ENCODE measurements around the gene CHD9.

The CHD9 gene

DNA sequence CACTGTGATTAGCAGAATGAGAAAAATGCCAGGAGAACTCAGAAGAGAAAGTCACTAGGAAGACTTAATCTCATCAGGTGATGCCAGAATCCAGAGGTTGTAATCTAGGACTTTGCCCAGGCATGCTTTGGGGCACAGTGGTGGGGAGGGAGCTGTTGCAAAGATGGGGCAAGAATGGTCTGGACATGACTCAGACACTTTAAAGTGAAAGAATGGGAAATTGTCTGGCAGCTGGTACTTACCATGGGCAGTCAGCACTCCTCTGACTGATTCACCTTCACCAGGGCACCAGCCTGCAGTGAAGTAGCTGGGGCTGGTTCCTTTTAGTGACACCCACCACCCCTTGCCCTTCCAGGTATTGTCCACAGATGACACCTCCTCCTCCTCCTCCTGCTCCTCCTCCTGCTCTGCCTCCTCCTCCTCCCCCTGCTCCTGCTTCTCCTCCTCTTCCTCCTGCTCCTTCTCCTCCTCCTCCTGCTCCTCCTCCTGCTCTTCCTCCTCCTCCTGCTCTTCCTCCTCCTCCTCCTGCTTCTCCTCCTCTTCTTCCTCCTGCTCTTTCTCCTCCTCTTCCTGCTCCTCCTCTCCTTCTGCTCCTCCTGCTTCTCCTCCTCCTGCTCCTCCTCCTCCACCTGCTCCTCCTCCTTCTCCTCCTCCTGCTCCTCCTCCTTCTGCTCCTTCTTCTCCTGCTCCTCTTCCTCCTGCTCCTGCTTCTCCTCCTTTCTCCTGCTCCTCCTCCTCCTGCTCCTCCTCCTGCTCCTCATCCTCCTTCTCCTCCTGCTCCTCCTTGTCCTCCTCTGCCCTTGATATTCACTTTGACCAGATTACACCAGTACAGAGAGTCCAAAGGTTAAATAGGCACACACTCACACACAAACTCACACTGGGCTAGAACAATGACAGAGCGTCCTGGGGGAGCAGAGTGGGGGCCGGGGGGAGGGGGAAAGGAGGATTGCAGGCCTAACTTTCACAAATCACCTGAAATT, 2.0 kb upstream of the CHD9 start, which contains the start of gene CHD9NB:
Gene CHD9NB, minus strand, starts transcription at position 379 of the 983 bp plus-strand sequence. CDS start 8,739 bp downstream, outside the sequence.
- TF ChIP-seq, protein P1, sequence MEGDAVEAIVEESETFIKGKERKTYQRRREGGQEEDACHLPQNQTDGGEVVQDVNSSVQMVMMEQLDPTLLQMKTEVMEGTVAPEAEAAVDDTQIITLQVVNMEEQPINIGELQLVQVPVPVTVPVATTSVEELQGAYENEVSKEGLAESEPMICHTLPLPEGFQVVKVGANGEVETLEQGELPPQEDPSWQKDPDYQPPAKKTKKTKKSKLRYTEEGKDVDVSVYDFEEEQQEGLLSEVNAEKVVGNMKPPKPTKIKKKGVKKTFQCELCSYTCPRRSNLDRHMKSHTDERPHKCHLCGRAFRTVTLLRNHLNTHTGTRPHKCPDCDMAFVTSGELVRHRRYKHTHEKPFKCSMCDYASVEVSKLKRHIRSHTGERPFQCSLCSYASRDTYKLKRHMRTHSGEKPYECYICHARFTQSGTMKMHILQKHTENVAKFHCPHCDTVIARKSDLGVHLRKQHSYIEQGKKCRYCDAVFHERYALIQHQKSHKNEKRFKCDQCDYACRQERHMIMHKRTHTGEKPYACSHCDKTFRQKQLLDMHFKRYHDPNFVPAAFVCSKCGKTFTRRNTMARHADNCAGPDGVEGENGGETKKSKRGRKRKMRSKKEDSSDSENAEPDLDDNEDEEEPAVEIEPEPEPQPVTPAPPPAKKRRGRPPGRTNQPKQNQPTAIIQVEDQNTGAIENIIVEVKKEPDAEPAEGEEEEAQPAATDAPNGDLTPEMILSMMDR (IDR thresholded peaks at IDR 0.05; ENCODE audit: borderline replicate concordance, insufficient read depth, low read depth, low read length), result no peak
- no peak within 1 kb of the TSS for H3K4me3 ChIP-seq (ENCODE audit: low read depth, low read length)

DNA sequence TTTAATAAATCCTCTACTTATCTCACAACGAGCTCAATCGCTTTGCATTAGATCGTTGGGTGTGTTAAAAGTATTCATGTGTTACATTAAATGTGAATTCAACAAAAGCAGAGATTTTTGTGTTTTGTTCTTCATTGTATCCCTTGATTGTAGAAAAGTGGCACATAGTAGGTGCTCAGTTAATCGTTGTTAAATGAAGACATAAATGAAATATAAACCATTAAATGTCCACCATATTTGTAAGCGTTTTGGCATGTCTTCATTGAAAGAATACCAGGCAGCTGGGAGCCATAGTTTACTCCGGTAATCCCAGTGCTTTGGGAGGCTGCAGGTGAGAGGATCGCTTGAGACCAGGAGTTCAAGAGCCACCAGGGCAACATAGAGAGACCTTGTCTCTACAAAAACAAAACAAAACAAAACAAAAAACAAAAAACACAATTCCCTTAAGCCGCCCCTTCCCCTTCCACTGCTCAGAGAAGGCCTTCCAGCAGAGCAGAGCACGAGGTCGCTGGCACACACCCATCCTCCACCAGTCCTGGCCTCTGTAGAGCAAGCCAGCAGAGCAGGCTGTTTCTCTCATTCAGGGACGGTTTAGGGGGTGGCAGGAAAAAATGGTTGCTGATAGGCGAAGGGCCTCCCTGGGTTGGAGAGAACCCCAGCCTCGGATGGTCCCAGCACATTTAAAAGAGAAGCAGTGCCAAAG, 673 bp upstream of the CHD9 start:
- peak overlapping the region; percentile 84 for H3K4me3 ChIP-seq (ENCODE audit: low read depth, low read length)
- TF ChIP-seq, protein P1 (IDR thresholded peaks at IDR 0.05; ENCODE audit: borderline replicate concordance, insufficient read depth, low read depth, low read length), result no peak

DNA sequence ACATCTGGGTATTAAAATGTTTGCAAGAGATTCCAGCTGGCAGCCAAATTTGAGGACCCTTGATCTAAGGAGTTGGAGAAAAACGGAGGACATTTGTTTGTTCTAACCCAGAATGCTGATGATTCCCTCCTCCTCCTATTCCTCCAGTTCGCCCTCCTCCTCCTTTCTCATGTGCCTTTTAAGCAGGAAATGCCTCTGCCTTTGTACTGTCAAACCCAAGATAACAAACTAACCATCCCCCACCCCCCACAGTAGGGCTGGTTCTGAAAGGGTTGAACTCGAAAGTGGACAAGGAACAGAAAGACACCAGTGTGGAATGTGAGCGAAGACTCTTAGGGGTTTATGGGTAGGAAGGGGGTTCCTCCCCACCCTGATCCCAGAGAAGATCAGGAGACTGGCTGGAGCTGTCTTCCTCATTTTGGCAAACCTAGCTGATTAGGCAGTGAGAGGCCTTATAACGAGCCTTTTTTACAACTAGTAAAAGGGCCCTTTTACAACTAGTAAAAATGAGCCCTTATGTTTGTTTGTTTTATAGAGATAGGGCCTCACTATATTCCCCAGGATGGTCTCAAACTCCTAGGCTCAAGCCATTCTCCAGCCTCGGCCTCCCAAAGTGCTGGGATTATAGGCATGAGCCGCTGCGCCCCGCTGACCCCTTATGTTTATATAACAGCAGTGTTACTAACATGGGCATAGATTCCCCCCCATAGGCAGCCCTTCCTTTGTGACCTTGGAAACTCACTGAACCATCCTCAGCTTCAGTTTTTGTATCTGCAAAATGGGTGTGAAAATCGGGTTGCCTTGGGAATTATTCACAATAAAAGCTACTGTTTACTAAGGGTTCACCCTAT, 975 bp downstream of the CHD9 start:
- peak overlapping the region; percentile 84 for H3K4me3 ChIP-seq (ENCODE audit: low read depth, low read length)
- TF ChIP-seq, protein P1 (IDR thresholded peaks at IDR 0.05; ENCODE audit: borderline replicate concordance, insufficient read depth, low read depth, low read length), result no peak

DNA sequence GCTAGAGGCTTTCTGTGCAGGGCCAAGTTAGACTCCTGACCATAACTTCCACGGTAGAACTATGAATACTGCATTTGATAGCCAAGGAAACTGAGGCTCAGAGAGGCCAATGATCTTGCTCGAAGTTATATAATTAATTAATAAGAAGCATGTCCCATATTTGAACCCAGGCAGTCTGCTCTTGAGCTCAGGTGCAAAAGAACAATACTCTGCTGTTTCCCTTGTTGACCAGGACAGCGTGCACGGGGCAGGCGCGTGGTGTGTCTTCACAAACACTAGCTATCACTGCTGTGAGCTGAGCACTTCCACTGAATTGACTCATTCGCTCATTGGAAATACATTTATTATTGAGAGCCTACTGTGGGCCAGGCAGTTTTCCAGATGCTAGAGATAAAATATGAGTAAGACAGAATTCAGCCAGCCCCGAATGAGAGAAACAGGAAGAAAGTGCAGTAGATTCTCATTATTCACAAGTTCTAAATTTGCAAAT, 1.6 kb downstream of the CHD9 start:
- no peak overlapping the region for H3K4me3 ChIP-seq (ENCODE audit: low read depth, low read length)

DNA sequence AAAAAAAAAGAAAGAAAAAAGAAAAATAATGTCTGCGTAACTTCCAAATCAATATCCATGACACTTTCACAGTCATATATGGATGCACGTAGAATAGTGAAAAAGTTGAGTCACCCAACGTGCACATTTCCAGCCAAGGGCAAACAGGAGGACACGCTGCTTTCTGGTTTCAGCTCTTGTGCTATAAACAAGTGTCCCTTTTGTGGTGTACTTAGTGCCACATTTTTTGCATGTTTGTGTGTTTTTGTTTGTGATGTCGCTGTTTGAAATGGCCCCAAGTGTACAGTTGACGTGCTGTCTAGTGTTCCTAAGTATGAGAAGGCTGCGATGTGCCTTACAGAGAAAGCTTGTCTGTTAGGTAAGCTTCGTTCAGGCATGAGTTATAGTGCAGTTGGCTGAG, 2.9 kb downstream of the CHD9 start:
- TF ChIP-seq, protein P1 (IDR thresholded peaks at IDR 0.05; ENCODE audit: borderline replicate concordance, insufficient read depth, low read depth, low read length), result no peak
- H3K4me3 ChIP-seq (ENCODE audit: low read depth, low read length), result no peak overlapping the region

More for the DNA sequence above, 1.6 kb downstream of the CHD9 start:
- TF ChIP-seq, protein P1 (IDR thresholded peaks at IDR 0.05; ENCODE audit: borderline replicate concordance, insufficient read depth, low read depth, low read length), result no peak

DNA sequence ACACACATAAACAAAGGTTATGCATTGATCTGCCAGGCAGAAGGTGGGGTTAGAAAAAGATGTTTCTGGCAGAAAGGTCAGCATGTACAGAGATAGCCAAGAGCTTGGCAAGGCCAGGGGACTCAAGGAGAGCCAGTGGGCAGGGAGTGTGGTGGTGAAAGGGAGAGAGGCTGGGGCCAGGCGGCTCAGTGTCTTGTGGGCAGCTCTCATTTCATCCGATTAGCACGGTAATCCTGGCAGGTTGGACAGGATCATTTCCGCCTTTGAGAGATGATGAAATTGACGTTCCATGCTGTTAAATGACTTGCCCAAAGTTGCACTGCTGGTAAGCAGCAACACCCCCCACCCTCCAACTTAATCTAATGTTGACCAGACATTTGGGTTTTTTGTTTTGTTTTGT, 3.6 kb downstream of the CHD9 start:
- TF ChIP-seq, protein P1 (IDR thresholded peaks at IDR 0.05; ENCODE audit: borderline replicate concordance, insufficient read depth, low read depth, low read length), result no peak
- no peak overlapping the region for H3K4me3 ChIP-seq (ENCODE audit: low read depth, low read length)
